Spleen (tissue), 11 donors: ENCODE results near the gene FRMD4A. TPM values are rescaled to one million over a fixed set of nuclear protein-coding genes. Genes with fewer than 3 reads are reported as not detected.

Experiments
- DNase-seq: peaks from one replicate; pipeline ENCODE4 v3.0.0-alpha.2; 2020
- H3K27ac ChIP-seq, 8 donors: fragments of 200-600 bp; sonication (generic) in 7 of 8; 1 replicate in 4 of 8; 2 replicates in 4 of 8; pipeline versions ENCODE4 v1.5.0 to v1.8.0; 2016 to 2021; ENCODE audit warnings: inconsistent platforms in 4 of 8, mild to moderate bottlenecking in 4 of 8, moderate library complexity in 1 of 8
- H3K27me3 ChIP-seq, 7 donors: fragments of 200-600 bp; sonication (generic) in 6 of 7; replicated peaks in 1 of 7; 1 replicate in 4 of 7; 2 replicates in 3 of 7; pipeline versions ENCODE4 v1.5.0 to v1.8.0; 2016 to 2021; ENCODE audit warnings: inconsistent platforms in 3 of 7, mild to moderate bottlenecking in 1 of 7
- H3K36me3 ChIP-seq, 6 donors: fragments of 200-600 bp; sonication (generic) in 5 of 6; 1 replicate in 4 of 6; 2 replicates in 2 of 6; pipeline versions ENCODE4 v1.5.0 to v1.8.0; 2016 to 2021; ENCODE audit warnings: inconsistent platforms in 2 of 6
- H3K4me1 ChIP-seq, 6 donors: fragments of 200-600 bp; sonication (generic) in 5 of 6; 1 replicate in 3 of 6; 2 replicates in 3 of 6; pipeline versions ENCODE4 v1.5.0 to v1.8.0; 2016 to 2021; ENCODE audit warnings: inconsistent platforms in 3 of 6
- H3K4me3 ChIP-seq, 8 donors: fragments of 200-600 bp; sonication (generic) in 7 of 8; 1 replicate in 4 of 8; 2 replicates in 4 of 8; pipeline versions ENCODE4 v1.5.0 to v1.8.0; 2016 to 2021; ENCODE audit warnings: inconsistent platforms in 4 of 8, mild to moderate bottlenecking in 4 of 8, moderate library complexity in 2 of 8
- H3K9me3 ChIP-seq, 8 donors: fragments of 200-600 bp; sonication (generic) in 7 of 8; 1 replicate in 4 of 8; 2 replicates in 4 of 8; pipeline versions ENCODE4 v1.5.0 to v1.8.0; 2016 to 2021; ENCODE audit warnings: inconsistent platforms in 4 of 8
- POLR2A ChIP-seq, 3 donors: fragments of 450-650 bp; IDR thresholded peaks; one replicate each; pipeline ENCODE4 v1.5.1; 2017; ENCODE audit warnings: antibody characterized with exemption in 3 of 3, mild to moderate bottlenecking in 1 of 3
- POLR2AphosphoS5 ChIP-seq, 3 donors: sonication (generic); formaldehyde crosslinking; IDR thresholded peaks; one replicate each; pipeline ENCODE4 v1.5.1; 2017; ENCODE audit warnings: antibody characterized with exemption in 3 of 3
- WGBS, 5 donors: extraction: QIAGEN DNeasy Blood & Tissue Kit in 3 of 5; methylation state at CpG; one replicate each; pipeline versions ENCODE4 v1.1.5 to v1.1.7; 2013 to 2018; 5-methylcytosine and 5-hydroxymethylcytosine counted together
- intact Hi-C: fragments of 100-400 bp; cut with DNase I; formaldehyde crosslinking; loops from one replicate; pipeline ENCODE4 v1.15.0; 2023; ENCODE audit warnings: low total_unique reads
- polyA plus RNA-seq, 3 donors: library from polyadenylated mRNA; stranded (reverse); fragments of 200-250 nt; gene quantifications; one replicate each; pipeline ENCODE4 v1.2.1, GENCODE V29; 2013
- total RNA-seq, 7 donors: library from RNA; depleted of rRNA in 3 of 7; stranded (reverse); fragments of >200 nt in 3 of 7; fragmentation: NEBNext Ultra II Directional in 4 of 7; extraction: Animal tissue kit (Norgen Biotek cat#: 25700) in 4 of 7; gene quantifications; one replicate each; pipeline versions ENCODE4 v1.1.0 to v1.2.1, GENCODE V29; 2016 to 2021
- TF ChIP-seq, protein P1 (sequence below), 11 experiments: fragments of 200-600 bp in 7 of 11; fragments of 450-650 bp in 4 of 11; sonication (generic) in 4 of 11; IDR thresholded peaks in 8 of 11; conservative IDR thresholded peaks in 3 of 11; 1 replicate in 7 of 11; 2 replicates in 4 of 11; pipeline versions ENCODE4 v1.4.0 to v1.8.0; 2016 to 2021; ENCODE audit warnings: antibody characterized with exemption in 11 of 11, inconsistent platforms in 4 of 11, mild to moderate bottlenecking in 1 of 11
- donor health status: healthy with polysubstance abuse.
- donor health status: DM: no; HTN: no; CAD: no; lungs with moderate emphysema.
- donor health status: DM: no; HTN: no; CAD: no.
- donor health status: Bipolar disorder and iron deficiency.
- donor health status: healthy.
- donor health status: DM: no; HTN: no; CAD: no.
- donor health status: DM: yes; HTN: yes; CAD: no.

FRMD4A gene
- total and polyA plus RNA-seq, 10 donors, result 9.2 to 141 (median 80.5) TPM

DNA sequence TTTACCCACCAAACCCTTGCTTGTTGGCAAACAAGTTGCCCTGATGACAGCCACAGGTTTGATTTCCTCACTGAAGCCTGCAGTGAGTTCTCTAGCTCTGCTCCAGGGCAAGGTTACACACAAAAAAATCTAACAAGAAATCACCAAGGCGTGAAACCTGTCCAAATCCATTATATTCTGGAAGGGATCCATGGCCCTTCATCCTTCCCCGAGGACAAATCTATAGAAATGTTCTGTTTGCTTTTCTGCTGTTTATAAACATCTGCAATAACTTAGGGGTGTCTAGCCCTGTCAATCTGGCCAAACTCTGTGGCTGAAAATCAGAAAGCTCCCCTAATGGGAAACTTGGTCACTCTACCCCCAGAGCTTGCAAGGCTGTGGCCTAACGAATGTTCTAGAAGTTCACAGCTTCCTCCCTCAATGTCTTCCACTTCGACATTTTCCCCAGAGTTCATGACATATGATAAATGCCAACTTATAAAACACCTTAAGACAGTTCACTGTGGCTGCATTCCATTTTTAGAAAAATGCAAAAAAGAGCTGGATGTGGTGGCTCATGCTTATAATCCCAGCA is 579.4 kb downstream of the FRMD4A start:
- WGBS, 5 donors, result 76 to 92% (median 81%) methylated on average over 4 of the region's 4 CpGs
- no peaks in the 10 kb centered on the region for H3K27me3 ChIP-seq
- H3K36me3 ChIP-seq, result no peaks in the 10 kb centered on the region
- no peak for DNase-seq
- intact Hi-C loops, result no loop called here
- no peak overlapping the region for H3K27ac ChIP-seq
- no peaks in the 10 kb centered on the region for H3K9me3 ChIP-seq
- no peak overlapping the region for H3K4me3 ChIP-seq
- H3K4me1 ChIP-seq, result peaks cover 0 to 6% (median 0%) of the 10 kb centered on the region in 6 donors
- TF ChIP-seq, protein P1, sequence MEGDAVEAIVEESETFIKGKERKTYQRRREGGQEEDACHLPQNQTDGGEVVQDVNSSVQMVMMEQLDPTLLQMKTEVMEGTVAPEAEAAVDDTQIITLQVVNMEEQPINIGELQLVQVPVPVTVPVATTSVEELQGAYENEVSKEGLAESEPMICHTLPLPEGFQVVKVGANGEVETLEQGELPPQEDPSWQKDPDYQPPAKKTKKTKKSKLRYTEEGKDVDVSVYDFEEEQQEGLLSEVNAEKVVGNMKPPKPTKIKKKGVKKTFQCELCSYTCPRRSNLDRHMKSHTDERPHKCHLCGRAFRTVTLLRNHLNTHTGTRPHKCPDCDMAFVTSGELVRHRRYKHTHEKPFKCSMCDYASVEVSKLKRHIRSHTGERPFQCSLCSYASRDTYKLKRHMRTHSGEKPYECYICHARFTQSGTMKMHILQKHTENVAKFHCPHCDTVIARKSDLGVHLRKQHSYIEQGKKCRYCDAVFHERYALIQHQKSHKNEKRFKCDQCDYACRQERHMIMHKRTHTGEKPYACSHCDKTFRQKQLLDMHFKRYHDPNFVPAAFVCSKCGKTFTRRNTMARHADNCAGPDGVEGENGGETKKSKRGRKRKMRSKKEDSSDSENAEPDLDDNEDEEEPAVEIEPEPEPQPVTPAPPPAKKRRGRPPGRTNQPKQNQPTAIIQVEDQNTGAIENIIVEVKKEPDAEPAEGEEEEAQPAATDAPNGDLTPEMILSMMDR (IDR thresholded peaks at IDR 0.05 in 8 of 11, conservative IDR thresholded peaks at IDR 0.05 in 3 of 11), result no peak
- no peak for TF ChIP-seq POLR2A (IDR thresholded peaks at IDR 0.05)
- TF ChIP-seq POLR2AphosphoS5 (IDR thresholded peaks at IDR 0.05), result no peak

- H3K9me3 ChIP-seq, result no peaks in the 10 kb centered on the region
- intact Hi-C loops, result no loop called here
Measured at GRCh38 chr10:13750299-13751190, 580.2 kb downstream of the FRMD4A start.

DNA sequence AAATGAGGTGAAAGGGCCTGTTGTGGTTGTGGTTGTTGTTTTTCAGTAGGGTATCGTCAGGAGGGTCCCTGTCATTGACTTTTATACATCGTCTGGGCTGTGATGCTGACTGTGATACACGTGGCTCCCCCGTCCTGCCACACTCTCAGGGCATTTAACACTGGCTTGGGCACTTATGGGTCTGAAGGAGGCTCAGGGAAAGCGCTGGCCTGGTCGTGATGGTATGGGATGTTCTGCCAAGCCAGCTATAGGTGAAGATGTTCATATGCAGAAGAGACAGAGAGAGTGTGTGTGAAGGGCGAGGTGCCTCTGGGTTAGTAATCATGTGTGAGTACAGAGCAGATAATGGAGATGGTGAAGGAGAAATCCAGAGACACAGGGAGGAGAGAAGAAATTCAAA is 585.5 kb downstream of the FRMD4A start:
- peaks cover 0 to 5% (median 0%) of the 10 kb centered on the region in 6 donors for H3K36me3 ChIP-seq
- no peaks in the 10 kb centered on the region for H3K27me3 ChIP-seq
- no peak overlapping the region for H3K4me3 ChIP-seq
- no peak overlapping the region for H3K27ac ChIP-seq
- no peak for DNase-seq
- WGBS, 5 donors, result 88 to 91% (median 90%) methylated on average over 7 of the region's 7 CpGs
- TF ChIP-seq POLR2A (IDR thresholded peaks at IDR 0.05) (no peak), POLR2AphosphoS5 (IDR thresholded peaks at IDR 0.05) (no peak)
- TF ChIP-seq, protein P1 (IDR thresholded peaks at IDR 0.05 in 8 of 11, conservative IDR thresholded peaks at IDR 0.05 in 3 of 11), result no peak
- H3K4me1 ChIP-seq, result peaks cover 0 to 6% (median 3%) of the 10 kb centered on the region in 6 donors
- intact Hi-C loops, result no loop called here
- no peaks in the 10 kb centered on the region for H3K9me3 ChIP-seq

More at GRCh38 chr10:13750299-13751190, 580.2 kb downstream of the FRMD4A start:
- no peak overlapping the region for H3K4me3 ChIP-seq
- no peak for DNase-seq
- H3K27ac ChIP-seq, result no peak overlapping the region
- no peaks in the 10 kb centered on the region for H3K27me3 ChIP-seq
- H3K4me1 ChIP-seq, result peaks cover 0 to 6% (median 0%) of the 10 kb centered on the region in 6 donors
- WGBS, 5 donors, result 77 to 86% (median 78%) methylated on average over 11 of the region's 11 CpGs
- TF ChIP-seq POLR2A (IDR thresholded peaks at IDR 0.05), result no peak
- no peak for TF ChIP-seq POLR2AphosphoS5 (IDR thresholded peaks at IDR 0.05)
- TF ChIP-seq, protein P1 (IDR thresholded peaks at IDR 0.05 in 8 of 11, conservative IDR thresholded peaks at IDR 0.05 in 3 of 11), result no peak
- no peaks in the 10 kb centered on the region for H3K36me3 ChIP-seq

DNA sequence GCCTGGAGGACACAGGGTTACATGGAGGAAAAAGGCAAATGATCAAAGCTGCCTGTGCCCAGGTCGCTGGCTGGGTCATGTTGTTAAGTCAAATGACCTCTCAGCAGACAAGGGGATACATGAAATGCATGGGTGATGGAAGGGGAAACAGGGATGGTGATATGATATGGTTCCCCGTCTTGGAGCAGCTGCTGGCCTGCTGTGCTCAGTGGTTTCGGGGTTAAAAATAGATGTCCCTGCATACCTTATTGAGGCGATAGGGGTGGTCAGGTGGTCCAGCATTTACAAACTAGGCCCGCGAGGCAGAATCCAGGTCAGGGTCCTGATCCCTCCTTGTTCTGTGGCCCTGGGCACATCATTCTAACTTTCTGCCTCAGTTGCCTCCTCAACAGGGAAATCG is 586.8 kb downstream of the FRMD4A start:
- WGBS, 5 donors, result 78 to 86% (median 79%) methylated on average over 7 of the region's 7 CpGs
- no peaks in the 10 kb centered on the region for H3K9me3 ChIP-seq
- peaks cover 0 to 6% (median 3%) of the 10 kb centered on the region in 6 donors for H3K4me1 ChIP-seq
- H3K27ac ChIP-seq, result no peak overlapping the region
- H3K27me3 ChIP-seq, result no peaks in the 10 kb centered on the region
- TF ChIP-seq POLR2AphosphoS5 (IDR thresholded peaks at IDR 0.05) (no peak), POLR2A (IDR thresholded peaks at IDR 0.05) (no peak)
- TF ChIP-seq, protein P1 (IDR thresholded peaks at IDR 0.05 in 8 of 11, conservative IDR thresholded peaks at IDR 0.05 in 3 of 11), result no peak
- intact Hi-C loops, result no loop called here
- peaks cover 0 to 5% (median 0%) of the 10 kb centered on the region in 6 donors for H3K36me3 ChIP-seq
- no peak overlapping the region for H3K4me3 ChIP-seq
- DNase-seq, result no peak
